Fibroblast of villous mesenchyme (primary cell): ENCODE measurements around the gene ANO1. TPM values are rescaled to one million over a fixed set of nuclear protein-coding genes. Genes with fewer than 3 reads are reported as not detected.

Experiments used
- DNase-seq: peaks from one replicate; pipeline ENCODE4 v3.0.0-alpha.2; 2010; ENCODE audit warnings: low read depth
- H3K4me3 ChIP-seq: 2 replicates; pipeline ENCODE4 v1.5.1; 2011; ENCODE audit warnings: low read depth, mild to moderate bottlenecking, low read length
- CTCF ChIP-seq: IDR thresholded peaks from 2 replicates; pipeline ENCODE4 v1.5.1; 2012; ENCODE audit warnings: low read depth, mild to moderate bottlenecking, low read length; ENCODE audit not compliant: insufficient read depth
- total RNA-seq: library from RNA; depleted of rRNA; stranded (reverse); fragments of >200 nt; gene quantifications from 2 replicates; pipeline ENCODE4 v1.2.3, GENCODE V29; 2012

ANO1 gene
- total RNA-seq, 1 donor: not detected

- no peak for TF ChIP-seq CTCF
- no peak for DNase-seq
- H3K4me3 ChIP-seq: no peak overlapping the region
Observed at GRCh38 chr11:70085815-70086769, 8.0 kb downstream of the ANO1 start.

GRCh38 chr11:70087446-70088167 lies 9.5 kb downstream of the ANO1 start:
- no peak for DNase-seq
- TF ChIP-seq CTCF: no peak
- no peak overlapping the region for H3K4me3 ChIP-seq

GRCh38 chr11:70088735-70089250 lies 10.7 kb downstream of the ANO1 start:
- no peak for DNase-seq
- TF ChIP-seq CTCF: no peak
- H3K4me3 ChIP-seq: no peak overlapping the region

GRCh38 chr11:70089631-70090030 lies 11.5 kb downstream of the ANO1 start:
- H3K4me3 ChIP-seq: no peak overlapping the region
- no peak for DNase-seq
- no peak for TF ChIP-seq CTCF

- no peak for DNase-seq
- no peak for TF ChIP-seq CTCF
- H3K4me3 ChIP-seq: no peak overlapping the region
Observed at GRCh38 chr11:70090961-70091381, 12.9 kb downstream of the ANO1 start.

- H3K4me3 ChIP-seq: no peak overlapping the region
- no peak for DNase-seq
- TF ChIP-seq CTCF: no peak
Observed at GRCh38 chr11:70091638-70092037, 13.5 kb downstream of the ANO1 start.
